GM04504 (cell line): ENCODE results near the gene RLN3.
"Not testable (repeated sequence)": the region's sequence is repeated elsewhere in the genome, so short reads cannot be mapped to it uniquely, and the experiment has no call there.

Experiments
- DNase-seq: peaks from one replicate; pipeline ENCODE4 v3.0.0-alpha.2; 2012; ENCODE audit warnings: low read depth

RLN3 gene

GRCh38 chr19:14022469-14022868 lies 5.5 kb upstream of the RLN3 start:
- DNase-seq: no peak

GRCh38 chr19:14023404-14024235 lies 4.3 kb upstream of the RLN3 start:
- DNase-seq: no peak

GRCh38 chr19:14026652-14027192 lies 1.2 kb upstream of the RLN3 start:
- DNase-seq: not testable (repeated sequence)

- no peak for DNase-seq
Measured at GRCh38 chr19:14028901-14029300, 953 bp downstream of the RLN3 start.

GRCh38 chr19:14030997-14031718 lies 3.2 kb downstream of the RLN3 start:
- DNase-seq: no peak

- DNase-seq: no peak
Measured at GRCh38 chr19:14031719-14032480, 4.0 kb downstream of the RLN3 start, which contains the start of gene IL27RA. Gene IL27RA (plus strand): TSS chr19:14031762. CDS start chr19:14031873, 111 bp downstream.

GRCh38 chr19:14033946-14034345 lies 6.0 kb downstream of the RLN3 start:
- no peak for DNase-seq

GRCh38 chr19:14035159-14035558 lies 7.2 kb downstream of the RLN3 start:
- DNase-seq: not testable (repeated sequence)

- no peak for DNase-seq
Measured at GRCh38 chr19:14035706-14036105, 7.8 kb downstream of the RLN3 start.

- DNase-seq: no peak
Measured at GRCh38 chr19:14039181-14039580, 11.2 kb downstream of the RLN3 start.

GRCh38 chr19:14042659-14043608 lies 15.0 kb downstream of the RLN3 start:
- peak; percentile 78 for DNase-seq

- not testable (repeated sequence) for DNase-seq
Measured at GRCh38 chr19:14047866-14048265, 19.9 kb downstream of the RLN3 start.

GRCh38 chr19:14048443-14049153 lies 20.6 kb downstream of the RLN3 start:
- no peak for DNase-seq

- no peak for DNase-seq
Measured at GRCh38 chr19:14050512-14050911, 22.6 kb downstream of the RLN3 start.

GRCh38 chr19:14050961-14051360 lies 23.0 kb downstream of the RLN3 start:
- DNase-seq: not testable (repeated sequence)

GRCh38 chr19:14051980-14052379 lies 24.0 kb downstream of the RLN3 start:
- no peak for DNase-seq

- DNase-seq: no peak
Measured at GRCh38 chr19:14052470-14052869, 24.5 kb downstream of the RLN3 start.

GRCh38 chr19:14053032-14053431 lies 25.1 kb downstream of the RLN3 start:
- no peak for DNase-seq

- no peak for DNase-seq
Measured at GRCh38 chr19:14053500-14053899, 25.6 kb downstream of the RLN3 start.

GRCh38 chr19:14054099-14054498 lies 26.2 kb downstream of the RLN3 start:
- no peak for DNase-seq
